Pulmonary artery endothelial cell (primary cell): ENCODE measurements around the gene MLC1. TPM values are rescaled to one million over a fixed set of nuclear protein-coding genes. Genes with fewer than 3 reads are reported as not detected.

Experiments
- DNase-seq: peaks from one replicate; pipeline ENCODE4 v3.0.0-alpha.2; 2011; ENCODE audit warnings: low read depth, low spot score
- total RNA-seq: library from RNA; depleted of rRNA; stranded (reverse); fragments of >200 nt; gene quantifications from 2 replicates; pipeline ENCODE4 v1.2.3, GENCODE V29; 2014

The MLC1 gene
- total RNA-seq, 1 donor from 2014 or later = not detected

DNA sequence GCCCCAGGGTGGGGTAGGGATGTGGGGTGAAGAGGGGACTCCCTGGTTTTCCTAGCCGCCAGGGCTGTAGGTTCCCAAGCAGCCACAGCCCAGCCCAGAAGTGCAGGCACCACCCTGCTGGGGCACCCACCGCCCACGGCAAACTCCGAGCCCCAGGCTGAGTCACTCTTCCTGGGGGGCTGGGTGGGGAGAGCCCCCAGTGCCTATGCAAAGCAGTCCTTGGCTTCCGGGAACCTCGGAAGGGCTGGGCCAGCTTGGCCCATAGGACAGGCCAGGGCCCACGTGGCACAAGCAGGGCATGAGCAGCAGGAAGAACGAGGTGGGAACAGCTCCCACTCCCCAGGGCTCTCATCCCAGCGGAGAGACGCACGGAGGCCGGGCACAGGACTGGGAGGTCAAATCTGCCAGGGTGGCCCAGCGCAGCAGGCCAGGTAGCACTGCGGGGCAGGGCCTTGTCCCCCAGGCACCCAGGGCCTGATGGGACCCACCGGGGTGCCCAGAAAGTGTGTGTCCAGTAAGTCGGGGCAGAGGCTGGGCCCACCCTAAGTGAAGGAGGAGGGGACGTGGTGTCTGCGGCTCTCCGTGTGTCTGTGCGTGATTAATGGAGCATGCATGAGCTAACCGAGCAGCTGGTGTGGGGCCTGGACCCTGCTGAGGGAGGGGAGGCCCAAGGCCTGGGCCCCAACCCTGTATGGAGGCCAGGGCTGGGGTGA, 68.1 kb downstream of the MLC1 start:
- no peak for DNase-seq

GRCh38 chr22:50016308-50016987, 68.8 kb downstream of the MLC1 start:
- no peak for DNase-seq

DNA sequence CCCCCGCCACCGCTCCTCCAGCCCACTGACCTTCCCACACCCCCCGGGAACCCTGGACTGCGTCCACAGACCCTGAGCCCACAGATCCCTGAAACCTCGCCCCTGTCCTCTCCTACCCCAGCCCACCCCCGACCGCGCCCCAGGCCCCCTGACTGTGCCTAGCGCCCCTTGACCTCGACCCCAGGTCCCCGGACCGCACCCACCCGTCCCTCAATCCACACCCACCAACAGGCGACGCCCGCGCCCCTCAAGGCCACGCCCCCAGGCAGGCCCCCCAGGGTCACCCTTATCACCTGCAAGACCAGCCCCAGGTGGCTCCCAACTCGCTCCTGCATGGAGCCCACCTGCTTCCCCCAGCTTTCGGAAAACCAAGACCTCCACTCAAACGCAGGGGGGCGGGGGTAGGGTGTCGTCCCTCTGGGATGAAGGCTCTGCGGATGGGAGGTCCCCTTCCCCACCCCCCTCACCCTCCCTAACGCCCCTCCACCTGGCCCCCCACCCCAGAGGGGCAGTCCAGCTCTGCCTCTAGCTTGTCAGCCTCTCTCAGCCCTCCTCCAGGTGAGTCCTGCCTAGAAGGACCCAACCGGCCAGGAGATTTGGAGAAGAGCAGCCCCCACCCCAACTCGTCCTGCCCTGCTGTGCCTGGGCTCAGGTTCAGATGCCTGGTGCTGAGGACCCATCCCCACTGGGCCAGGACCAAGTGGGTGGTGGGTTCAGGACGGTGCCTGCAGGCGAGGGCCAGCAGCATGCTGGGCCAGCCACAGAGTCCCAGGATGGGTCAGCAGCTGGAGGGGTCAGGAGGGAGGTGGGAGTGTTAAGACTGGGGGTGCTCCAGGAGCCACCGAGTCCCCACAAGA, 69.5 kb downstream of the MLC1 start:
- no peak for DNase-seq

GRCh38 chr22:50014655-50015401, 70.4 kb downstream of the MLC1 start:
- no peak for DNase-seq

DNA sequence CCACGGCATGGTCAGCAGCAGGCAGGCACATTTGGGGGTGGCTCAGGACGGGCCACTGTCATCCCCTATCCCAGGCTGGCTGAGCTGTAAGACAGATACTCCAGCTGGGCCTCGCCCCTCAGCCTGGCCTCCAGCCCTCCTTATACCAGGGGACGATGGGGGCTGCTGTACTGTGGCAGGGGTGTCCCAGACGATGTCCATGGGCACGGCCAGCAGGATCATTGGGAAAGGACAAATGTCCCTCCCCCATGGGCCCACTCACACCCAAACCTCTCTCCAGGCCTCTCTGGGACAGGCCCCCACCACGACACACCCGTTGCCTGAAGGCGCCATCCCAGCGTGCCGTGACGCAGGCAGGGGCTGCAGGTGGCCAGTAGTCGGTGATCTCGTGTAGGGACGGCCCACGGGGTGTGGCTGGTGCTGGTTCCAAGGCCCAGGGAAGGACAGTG, 71.1 kb downstream of the MLC1 start:
- DNase-seq = no peak

- DNase-seq = no peak
These were observed 72.7 kb downstream of the MLC1 start, which contains the start of gene IL17REL for GRCh38 chr22:50012211-50013181. TSS of gene IL17REL (minus strand) at chr22:50012765. CDS start at chr22:50012646, 119 bp downstream.

- DNase-seq = no peak
These were observed 73.6 kb downstream of the MLC1 start for GRCh38 chr22:50011447-50012210.

DNA sequence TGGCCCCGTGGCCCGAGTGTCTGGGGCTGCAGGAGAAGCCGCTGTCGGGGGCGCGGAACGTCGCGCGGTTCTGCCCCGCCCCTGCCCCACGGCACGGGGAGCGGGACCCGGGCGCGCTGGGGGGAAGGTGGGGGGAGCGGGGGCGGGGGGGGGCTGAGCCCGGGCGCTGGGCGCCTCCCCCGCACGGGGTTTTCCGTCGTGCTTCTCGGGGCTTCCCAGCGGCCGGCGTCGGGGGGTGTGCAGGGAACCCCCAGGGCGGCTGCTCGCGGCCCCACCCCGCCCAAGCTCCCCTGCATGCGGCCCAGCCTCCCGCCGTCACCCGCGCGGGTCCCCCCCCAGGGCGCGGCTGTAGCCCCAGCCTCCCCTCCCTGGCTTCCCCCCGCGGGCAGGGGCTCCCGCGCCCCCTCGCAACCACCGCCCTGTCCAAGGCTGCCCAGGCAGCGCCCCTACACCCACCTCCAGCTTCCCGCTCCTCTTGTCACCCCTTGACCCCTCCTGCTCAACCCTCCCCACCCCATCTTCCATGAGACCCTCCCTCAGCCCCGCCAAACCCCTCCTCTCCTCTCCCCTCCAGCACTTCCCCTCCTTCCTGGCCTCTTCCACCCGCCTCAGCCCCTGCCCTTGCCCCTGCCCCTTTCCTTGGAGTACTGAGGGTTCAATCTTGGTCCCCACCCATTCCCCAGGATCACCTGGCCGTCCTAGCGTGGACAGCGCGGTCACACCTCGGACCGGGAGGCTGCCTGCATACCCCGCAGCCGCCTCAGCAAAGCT, 74.4 kb downstream of the MLC1 start:
- no peak for DNase-seq

DNA sequence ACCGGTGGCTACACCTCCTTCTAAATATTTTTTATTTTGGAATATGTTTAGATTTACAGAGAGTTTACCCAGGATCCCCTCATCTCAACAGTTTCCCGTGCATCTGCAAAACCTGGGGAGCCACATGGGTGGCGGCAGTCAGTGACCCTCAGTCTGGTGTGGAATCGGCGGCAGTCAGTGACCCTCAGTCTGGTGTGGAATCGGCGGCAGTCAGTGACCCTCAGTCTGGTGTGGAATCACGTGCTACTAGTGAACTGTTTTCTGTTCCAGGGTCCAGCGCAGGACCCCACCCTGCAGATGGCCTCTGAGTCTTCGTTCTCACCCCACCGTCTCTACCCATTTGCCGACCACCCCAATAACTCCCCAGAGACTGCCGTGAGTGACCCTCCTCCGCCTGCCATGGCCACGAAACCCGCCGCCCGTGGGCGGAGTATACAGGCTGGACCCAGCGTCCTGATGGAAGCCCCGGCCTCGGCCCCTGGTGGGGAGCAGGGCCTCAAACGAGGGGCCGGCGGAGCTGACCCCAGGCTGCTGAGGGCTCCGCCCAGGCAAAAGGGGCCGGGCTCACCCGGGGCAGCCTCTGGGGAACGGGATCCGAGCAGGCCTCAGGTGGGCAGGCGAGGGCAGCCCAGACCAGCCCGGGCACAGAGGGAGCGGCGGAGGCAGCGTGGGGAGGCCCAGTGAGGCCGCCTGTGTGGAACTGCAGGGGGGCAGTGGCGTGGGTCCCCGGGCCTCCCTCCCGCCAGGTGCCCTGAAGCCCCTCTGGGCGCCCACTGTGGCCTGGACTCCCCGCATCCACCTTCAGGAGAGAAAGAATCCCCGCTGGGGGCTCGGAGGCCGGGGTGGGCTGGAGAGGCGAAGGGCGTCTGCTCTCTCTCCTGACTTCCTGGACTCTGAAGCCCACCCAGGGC, 75.2 kb downstream of the MLC1 start:
- no peak for DNase-seq

Other genes with a start within 250 kb of the MLC1 start
- gene ZBED4, start 231.6 kb downstream of the MLC1 start, total RNA-seq = 14.3 and 16.7 TPM in 2 replicates
- gene ALG12, start 167.0 kb downstream of the MLC1 start, total RNA-seq = 14.6 and 19.4 TPM in 2 replicates
- gene CRELD2, start 166.8 kb downstream of the MLC1 start, total RNA-seq = 64.2 and 78.4 TPM in 2 replicates
- 174 and 185 TPM in 2 replicates for gene PIM3, start 124.7 kb downstream of the MLC1 start, total RNA-seq
- gene IL17REL, start 72.7 kb downstream of the MLC1 start, total RNA-seq = 0.04 and 0.20 TPM in 2 replicates
- gene TTLL8, start 27.1 kb downstream of the MLC1 start, total RNA-seq = not detected in 2 replicates
- 25.0 and 26.0 TPM in 2 replicates for gene MOV10L1, start 4.6 kb upstream of the MLC1 start, total RNA-seq
- gene PANX2, start 85.3 kb upstream of the MLC1 start, total RNA-seq = 0.53 and 0.99 TPM in 2 replicates
- gene TRABD, start 100.5 kb upstream of the MLC1 start, total RNA-seq = 34.8 and 36.3 TPM in 2 replicates
- gene SELENOO, start 115.6 kb upstream of the MLC1 start, total RNA-seq = 28.8 and 30.4 TPM in 2 replicates
- 22.0 and 28.1 TPM in 2 replicates for gene TUBGCP6, start 159.6 kb upstream of the MLC1 start, total RNA-seq
- 14.0 and 14.4 TPM in 2 replicates for gene HDAC10, start 165.8 kb upstream of the MLC1 start, total RNA-seq
- 54.2 TPM in 2 replicates for gene MAPK12, start 176.3 kb upstream of the MLC1 start, total RNA-seq
- 16.3 and 23.3 TPM in 2 replicates for gene MAPK11, start 185.0 kb upstream of the MLC1 start, total RNA-seq
- gene PLXNB2, start 222.2 kb upstream of the MLC1 start, total RNA-seq = 55.5 and 65.2 TPM in 2 replicates
- gene DENND6B, start 241.6 kb upstream of the MLC1 start, total RNA-seq = 1.1 and 1.3 TPM in 2 replicates